LNCaP clone FGC (cell line): ENCODE measurements around the gene WNK2.

ENCODE experiments used
- DNase-seq: peaks from one replicate; pipeline ENCODE4 v3.0.0-alpha.2; 2011; ENCODE audit warnings: low read depth
- H3K4me3 ChIP-seq: 2 replicates; pipeline ENCODE4 v1.5.1; 2011; ENCODE audit warnings: mild to moderate bottlenecking, low read depth, low read length, control low read depth
- CTCF ChIP-seq: IDR thresholded peaks from 2 replicates; pipeline ENCODE4 v1.5.1; 2012; ENCODE audit warnings: mild to moderate bottlenecking; ENCODE audit not compliant: control insufficient read depth, insufficient read depth; ENCODE audit errors: extremely low read depth

WNK2 gene

GRCh38 chr9:93187047-93187446, 3.1 kb downstream of the WNK2 start:
- H3K4me3 ChIP-seq: no peak overlapping the region
- TF ChIP-seq CTCF: no peak
- no peak for DNase-seq

- no peak for DNase-seq
- H3K4me3 ChIP-seq: no peak overlapping the region
- TF ChIP-seq CTCF: no peak
Observed at GRCh38 chr9:93187574-93187973, 3.6 kb downstream of the WNK2 start.

GRCh38 chr9:93188426-93189368, 4.8 kb downstream of the WNK2 start:
- TF ChIP-seq CTCF: no peak
- no peak overlapping the region for H3K4me3 ChIP-seq
- DNase-seq: no peak

GRCh38 chr9:93189369-93190132, 5.6 kb downstream of the WNK2 start:
- H3K4me3 ChIP-seq: no peak overlapping the region
- TF ChIP-seq CTCF: no peak
- DNase-seq: no peak

- DNase-seq: no peak
- no peak overlapping the region for H3K4me3 ChIP-seq
- no peak for TF ChIP-seq CTCF
Observed at GRCh38 chr9:93190133-93190525, 6.2 kb downstream of the WNK2 start.

GRCh38 chr9:93190656-93191353, 6.9 kb downstream of the WNK2 start:
- DNase-seq: no peak
- no peak overlapping the region for H3K4me3 ChIP-seq
- no peak for TF ChIP-seq CTCF
